22Rv1 (cell line): ENCODE results near the gene NR2F1-AS1.

Source experiments
- H3K27ac ChIP-seq: fragments of 450-650 bp; 2 replicates; pipeline ENCODE4 v1.5.1; 2017
- ZFX ChIP-seq: fragments of 450-650 bp; IDR thresholded peaks from 2 replicates; pipeline ENCODE4 v1.6.1; 2017; ENCODE audit warnings: antibody characterized with exemption, borderline replicate concordance
- TF ChIP-seq, protein P1 (sequence below): fragments of 450-650 bp; IDR thresholded peaks from 2 replicates; pipeline ENCODE4 v1.5.1; 2017; ENCODE audit warnings: mild to moderate bottlenecking

NR2F1-AS1 gene

DNA sequence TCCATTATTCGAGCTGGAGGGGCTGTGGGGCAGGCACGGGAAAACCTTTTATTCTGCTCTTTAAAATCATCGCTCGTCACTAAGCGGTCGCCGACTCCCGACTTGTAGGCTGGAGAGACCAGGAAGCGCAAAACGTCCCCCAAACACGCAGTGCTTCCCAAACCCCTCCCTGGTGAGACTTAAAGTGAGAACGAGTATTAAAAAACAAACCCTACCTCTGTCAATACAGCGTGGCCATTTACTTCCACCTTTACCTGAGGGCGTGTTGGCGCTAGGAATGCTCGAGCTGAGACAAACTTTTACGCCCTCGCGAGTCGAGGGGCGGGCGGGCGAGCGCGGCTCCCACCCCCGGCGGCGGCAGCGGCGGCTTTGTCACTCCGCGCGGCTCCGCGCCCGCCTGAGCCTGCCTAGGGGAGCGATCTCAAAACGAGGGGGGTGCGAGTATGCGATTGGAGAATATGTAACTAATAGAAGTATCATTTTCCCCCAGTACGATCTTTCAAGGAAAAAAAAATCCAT, at the start of gene NR2F1-AS1:
Gene NR2F1-AS1, minus strand, starts transcription at position 293 of the 519 bp plus-strand sequence.
- TF ChIP-seq, protein P1, sequence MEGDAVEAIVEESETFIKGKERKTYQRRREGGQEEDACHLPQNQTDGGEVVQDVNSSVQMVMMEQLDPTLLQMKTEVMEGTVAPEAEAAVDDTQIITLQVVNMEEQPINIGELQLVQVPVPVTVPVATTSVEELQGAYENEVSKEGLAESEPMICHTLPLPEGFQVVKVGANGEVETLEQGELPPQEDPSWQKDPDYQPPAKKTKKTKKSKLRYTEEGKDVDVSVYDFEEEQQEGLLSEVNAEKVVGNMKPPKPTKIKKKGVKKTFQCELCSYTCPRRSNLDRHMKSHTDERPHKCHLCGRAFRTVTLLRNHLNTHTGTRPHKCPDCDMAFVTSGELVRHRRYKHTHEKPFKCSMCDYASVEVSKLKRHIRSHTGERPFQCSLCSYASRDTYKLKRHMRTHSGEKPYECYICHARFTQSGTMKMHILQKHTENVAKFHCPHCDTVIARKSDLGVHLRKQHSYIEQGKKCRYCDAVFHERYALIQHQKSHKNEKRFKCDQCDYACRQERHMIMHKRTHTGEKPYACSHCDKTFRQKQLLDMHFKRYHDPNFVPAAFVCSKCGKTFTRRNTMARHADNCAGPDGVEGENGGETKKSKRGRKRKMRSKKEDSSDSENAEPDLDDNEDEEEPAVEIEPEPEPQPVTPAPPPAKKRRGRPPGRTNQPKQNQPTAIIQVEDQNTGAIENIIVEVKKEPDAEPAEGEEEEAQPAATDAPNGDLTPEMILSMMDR: no peak
- TF ChIP-seq ZFX: no peak
- H3K27ac ChIP-seq: peak within 1 kb of the TSS; percentile 91

DNA sequence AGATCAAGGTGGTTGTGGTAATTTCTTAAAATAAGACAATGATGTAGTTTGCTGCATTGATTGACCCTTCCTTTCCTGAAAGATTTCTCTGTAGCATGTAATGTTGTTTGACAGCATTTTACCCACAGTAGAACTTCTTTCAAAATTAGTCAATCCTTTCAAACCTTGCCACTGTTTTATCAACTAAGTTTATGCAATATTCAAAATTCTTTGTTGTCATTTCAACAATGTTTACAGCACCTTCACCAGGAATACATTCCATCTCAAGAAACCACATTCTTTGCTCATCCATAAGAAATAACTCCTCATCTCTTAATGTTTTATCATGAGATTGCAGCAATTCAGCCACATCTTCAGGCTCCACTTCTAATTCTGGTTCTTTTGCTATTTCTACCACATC, 45.8 kb upstream of the NR2F1-AS1 start:
- TF ChIP-seq, protein P1: no peak
- TF ChIP-seq ZFX: no peak
- H3K27ac ChIP-seq: no peak overlapping the region

DNA sequence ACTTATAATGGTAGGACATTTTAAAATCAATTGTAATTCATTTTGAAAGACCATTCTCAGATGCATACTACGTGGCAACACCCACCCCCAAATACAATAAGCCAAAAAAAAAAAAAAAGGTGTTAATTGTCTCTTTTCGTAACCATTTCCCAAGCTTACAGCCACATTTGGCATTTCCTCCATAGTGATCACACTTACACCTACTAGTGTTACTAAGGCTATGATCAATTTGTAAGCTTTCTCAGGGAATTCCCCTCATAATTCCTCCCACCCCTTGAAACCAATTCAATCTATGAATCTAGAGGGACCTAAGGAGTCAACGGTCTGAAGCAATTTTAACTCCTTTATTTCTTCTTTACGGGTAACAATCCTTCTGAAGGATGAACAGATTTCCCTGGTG, 42.1 kb upstream of the NR2F1-AS1 start:
- H3K27ac ChIP-seq: no peak overlapping the region
- TF ChIP-seq ZFX: no peak
- TF ChIP-seq, protein P1: no peak

DNA sequence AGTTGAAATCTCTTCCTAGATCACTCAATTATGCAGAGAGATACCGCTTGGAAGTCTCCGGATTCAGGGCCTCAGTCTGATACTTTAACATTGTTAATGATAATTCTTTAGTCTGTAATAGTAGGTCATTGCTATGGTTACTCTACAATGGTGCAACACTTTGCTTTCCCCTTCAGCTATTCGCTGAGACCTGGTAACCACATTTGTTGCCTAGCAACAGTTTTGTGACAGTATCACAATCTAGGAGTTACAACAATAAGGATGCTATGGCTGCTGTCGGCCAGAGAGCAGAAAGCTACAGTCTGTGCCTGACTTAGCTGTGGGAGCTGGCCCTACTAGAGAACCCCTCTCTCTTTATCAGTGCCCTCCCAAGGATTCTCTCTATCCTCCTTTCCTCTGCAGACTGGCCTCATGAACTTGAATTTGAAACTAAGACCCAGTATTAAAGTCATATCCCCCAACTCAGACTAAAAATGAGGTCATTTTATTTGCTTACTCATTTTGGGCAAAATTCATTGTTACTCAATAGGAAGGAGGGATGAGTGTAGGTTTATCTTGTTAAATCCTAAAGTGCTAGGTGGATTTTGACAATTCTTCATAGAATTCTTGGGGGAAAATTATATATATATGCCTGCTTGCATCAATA, 41.3 kb upstream of the NR2F1-AS1 start:
- H3K27ac ChIP-seq: no peak overlapping the region
- TF ChIP-seq ZFX: no peak
- TF ChIP-seq, protein P1: no peak

DNA sequence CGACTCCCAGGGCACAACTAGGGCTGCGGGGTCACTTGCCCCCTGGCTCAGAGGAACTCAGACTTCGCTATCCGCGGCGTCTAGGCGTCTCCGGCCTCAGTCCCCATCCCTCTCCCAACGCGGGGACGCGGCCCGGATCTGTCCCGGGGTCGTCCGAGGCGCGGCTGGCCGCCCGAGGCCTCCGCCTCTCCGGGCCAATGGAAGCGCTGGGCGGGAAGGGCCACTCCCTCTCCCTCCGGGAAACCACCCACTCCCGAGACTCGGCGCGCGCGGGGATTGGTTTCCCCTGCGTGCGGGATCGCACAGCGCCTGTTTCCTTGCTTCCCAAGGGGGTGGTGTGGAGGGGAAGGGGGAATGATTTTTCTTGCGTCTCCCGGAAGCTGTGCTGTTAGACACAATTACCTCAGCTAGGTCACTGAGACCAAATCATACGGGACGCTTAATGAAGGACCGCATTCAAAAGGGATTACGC, 40.3 kb upstream of the NR2F1-AS1 start:
- peak overlapping the region; percentile 78 for H3K27ac ChIP-seq
- TF ChIP-seq, protein P1: no peak
- TF ChIP-seq ZFX: no peak

DNA sequence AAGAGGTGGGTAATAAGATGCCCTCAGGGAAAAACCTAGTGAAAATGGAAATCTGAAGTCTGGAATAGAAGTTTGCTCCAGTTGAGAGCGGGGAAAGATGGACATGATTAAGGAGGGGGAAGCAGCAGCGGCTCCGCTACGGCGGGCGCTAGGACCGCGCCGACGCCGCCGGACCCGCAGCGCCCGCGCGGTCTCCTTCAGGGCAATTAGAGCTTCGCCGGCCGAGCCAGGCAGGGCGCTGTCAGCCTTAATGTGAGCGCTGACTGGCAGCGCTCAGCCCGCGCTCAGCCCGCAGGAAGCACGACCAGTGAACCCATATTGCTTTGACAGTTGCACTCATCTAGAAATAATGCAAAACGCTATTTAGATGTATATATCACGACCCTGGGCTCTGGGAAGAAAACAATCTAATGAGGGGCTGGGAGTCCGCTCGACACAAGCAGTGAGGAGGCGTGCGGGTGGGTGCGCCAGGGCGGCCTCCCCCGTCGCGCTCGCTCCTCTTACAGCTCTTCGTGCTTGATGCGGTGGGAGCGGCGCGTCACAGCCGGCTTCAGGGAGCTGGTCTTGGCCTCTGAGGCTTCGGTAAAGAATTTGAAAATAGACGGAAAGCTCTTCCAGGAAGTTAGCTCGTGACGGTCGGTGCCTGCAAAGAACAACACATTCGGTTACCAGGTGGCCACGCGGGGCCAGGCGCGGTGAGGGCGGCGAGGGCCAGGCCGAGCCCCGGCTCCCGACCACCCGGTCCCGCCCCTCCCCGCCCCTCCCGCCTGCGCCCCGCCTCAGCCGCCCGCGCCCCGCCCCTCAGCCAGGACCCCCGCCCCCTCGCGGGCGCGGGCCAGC, 39.7 kb upstream of the NR2F1-AS1 start:
- peak overlapping the region; percentile 78 for H3K27ac ChIP-seq
- TF ChIP-seq, protein P1: peak; percentile 46
- no peak for TF ChIP-seq ZFX
